Natural killer cell (primary cell): ENCODE measurements around the gene MAPRE3. TPM values are rescaled to one million over a fixed set of nuclear protein-coding genes. Genes with fewer than 3 reads are reported as not detected.
"Not testable (repeated sequence)": the region's sequence is repeated elsewhere in the genome, so short reads cannot be mapped to it uniquely, and the experiment has no call there.

Experiments
- ATAC-seq, 3 donors: fragments of 150-1000 bp in 2 of 3; fragments of 200-7000 bp in 1 of 3; cut with Tn5 transposase; 1 replicate in 1 of 3; 2 replicates in 2 of 3; pipeline ENCODE4 v1.10.0; 2021; ENCODE audit warnings: mild to moderate bottlenecking in 2 of 3, moderate library complexity in 2 of 3
- DNase-seq, 2 donors: peaks; one replicate each; pipeline versions ENCODE4 v3.0.0 to v3.0.0-alpha.2; 2013 to 2021; ENCODE audit warnings: mixed read lengths in 1 of 2
- H3K27ac ChIP-seq: one replicate; pipeline ENCODE4 v1.5.1; 2013; ENCODE audit warnings: mild to moderate bottlenecking, low read length
- H3K27me3 ChIP-seq: one replicate; pipeline ENCODE4 v1.6.1; 2013; ENCODE audit warnings: low read length; ENCODE audit not compliant: control insufficient read depth, insufficient read depth
- H3K36me3 ChIP-seq: one replicate; pipeline ENCODE4 v1.6.1; 2013; ENCODE audit warnings: low read length; ENCODE audit not compliant: control insufficient read depth, insufficient read depth
- H3K4me1 ChIP-seq: one replicate; pipeline ENCODE4 v1.6.1; 2013; ENCODE audit warnings: low read length; ENCODE audit not compliant: control insufficient read depth, insufficient read depth
- H3K4me3 ChIP-seq: one replicate; pipeline ENCODE4 v1.5.1; 2013; ENCODE audit warnings: low read length
- H3K9me3 ChIP-seq: one replicate; pipeline ENCODE4 v1.6.1; 2013; ENCODE audit warnings: low read length; ENCODE audit not compliant: control insufficient read depth, insufficient read depth
- H3K27ac Mint-ChIP-seq, 2 donors: one replicate each; pipeline ENCODE4 v1.8.0; 2022; ENCODE audit warnings: mild to moderate bottlenecking in 2 of 2, mixed read lengths in 2 of 2, moderate library complexity in 1 of 2
- H3K27me3 Mint-ChIP-seq, 2 donors: one replicate each; pipeline ENCODE4 v1.8.0; 2022; ENCODE audit warnings: low read depth in 2 of 2, mixed read lengths in 2 of 2
- H3K36me3 Mint-ChIP-seq: one replicate; pipeline ENCODE4 v1.8.0; 2022; ENCODE audit warnings: mixed read lengths
- H3K4me1 Mint-ChIP-seq, 2 donors: one replicate each; pipeline ENCODE4 v1.8.0; 2022; ENCODE audit warnings: mixed read lengths in 2 of 2
- H3K4me3 Mint-ChIP-seq: one replicate; pipeline ENCODE4 v1.8.0; 2022; ENCODE audit warnings: mild to moderate bottlenecking, moderate library complexity, mixed read lengths
- H3K9me3 Mint-ChIP-seq, 2 donors: one replicate each; pipeline ENCODE4 v1.8.0; 2022; ENCODE audit warnings: mixed read lengths in 2 of 2
- CTCF ChIP-seq: fragments of 200-600 bp; IDR thresholded peaks from one replicate; pipeline ENCODE4 v1.8.0; 2022; ENCODE audit warnings: antibody characterized with exemption
- WGBS: methylation state at CpG from one replicate; pipeline ENCODE4 v1.1.7; 2013; ENCODE audit warnings: missing lambda C conversion rate; ENCODE audit not compliant: insufficient coverage; 5-methylcytosine and 5-hydroxymethylcytosine counted together
- intact Hi-C: fragments of 100-400 bp; cut with micrococcal nuclease; formaldehyde crosslinking; loops from one replicate; pipeline ENCODE4 v1.14.2; 2022
- total RNA-seq, 4 donors: library from RNA; stranded (reverse); fragments of 120-200 nt in 1 of 4; gene quantifications; one replicate each; pipeline versions ENCODE4 v1.2.3 to v1.2.4, GENCODE V29; 2013 to 2022

MAPRE3 gene
- total RNA-seq, 3 donors from 2014 or later (not counting 1 experiment from before 2014, with no cell fraction given), result 3.9 to 5.0 (median 4.2) TPM

GRCh38 chr2:27074738-27075565 lies 104.5 kb downstream of the MAPRE3 start:
- H3K9me3 ChIP-seq, result no peaks in the 10 kb centered on the region
- Mint-ChIP-seq H3K36me3 (no peaks in the 10 kb centered on the region), H3K27me3 (no peaks in the 10 kb centered on the region), H3K27ac (peak overlapping the region; percentile 79 to 86), H3K4me3 (peak overlapping the region; percentile 60), H3K4me1 (peaks cover 37 to 57% of the 10 kb centered on the region in 2 donors), H3K9me3 (no peaks in the 10 kb centered on the region)
- peaks cover 43% of the 10 kb centered on the region for H3K4me1 ChIP-seq
- H3K27me3 ChIP-seq, result no peaks in the 10 kb centered on the region
- WGBS, result 23% methylated on average over 4 of the region's 4 CpGs
- intact Hi-C loops, result no loop called here
- TF ChIP-seq CTCF, result no peak
- H3K4me3 ChIP-seq, result no peak overlapping the region
- peaks cover 2% of the 10 kb centered on the region for H3K36me3 ChIP-seq
- ATAC-seq (peak in 1 of 3 donors; percentile 10), DNase-seq (peak; percentile 48 to 83)
- peak overlapping the region; percentile 47 for H3K27ac ChIP-seq

DNA sequence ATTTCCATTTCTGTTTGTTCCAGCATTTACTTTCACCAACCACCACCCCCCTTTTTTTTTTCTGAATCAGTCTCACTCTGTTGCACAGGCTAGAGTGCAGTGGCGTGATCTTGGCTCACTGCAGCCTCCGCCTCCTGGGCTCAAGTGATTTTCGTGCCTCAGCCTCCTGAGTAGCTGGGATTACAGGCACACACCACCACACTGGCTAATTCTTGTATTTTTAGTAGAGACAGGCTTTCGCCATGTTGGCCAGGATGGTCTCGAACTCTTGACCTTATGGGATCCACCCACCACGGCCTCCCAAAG lies 105.1 kb downstream of the MAPRE3 start:
- H3K27ac Mint-ChIP-seq, result peak overlapping the region; percentile 79 to 86
- DNase-seq, H3K4me3 ChIP-seq, H3K9me3 ChIP-seq, H3K9me3 Mint-ChIP-seq, H3K36me3 Mint-ChIP-seq, H3K27me3 Mint-ChIP-seq, intact Hi-C loops, H3K36me3 ChIP-seq, H3K27me3 ChIP-seq: not testable (repeated sequence)
- peak overlapping the region; percentile 60 for H3K4me3 Mint-ChIP-seq
- peak in 1 of 3 donors; percentile 4 for ATAC-seq
- H3K4me1 ChIP-seq, result peaks cover 39% of the 10 kb centered on the region
- peak overlapping the region; percentile 47 for H3K27ac ChIP-seq
- peaks cover 33 to 57% of the 10 kb centered on the region in 2 donors for H3K4me1 Mint-ChIP-seq
- 49% methylated on average over 6 of the region's 6 CpGs for WGBS

DNA sequence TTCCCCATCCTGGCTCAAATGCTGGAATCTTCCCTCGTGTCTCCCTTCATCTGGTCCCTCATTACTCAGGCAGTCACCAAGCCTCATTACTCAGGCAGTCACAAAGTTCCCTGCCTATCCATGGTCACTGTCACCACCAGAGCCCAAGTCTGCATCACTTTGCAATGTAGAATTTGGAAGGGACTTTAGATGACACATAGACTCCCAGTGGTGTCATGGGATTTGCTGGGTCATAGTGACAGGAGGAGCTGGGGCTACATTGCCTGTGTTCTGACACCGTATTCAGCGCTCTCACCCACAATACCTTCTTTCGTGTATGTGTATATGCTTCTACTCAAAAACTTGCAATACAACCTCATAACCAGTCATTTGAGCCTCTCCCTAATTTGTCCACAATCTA lies 105.9 kb downstream of the MAPRE3 start:
- intact Hi-C loops, result no loop called here
- 91% methylated on average over 4 of the region's 4 CpGs for WGBS
- no peak for TF ChIP-seq CTCF
- DNase-seq (no peak), ATAC-seq (no peak)
- H3K27ac ChIP-seq, result no peak overlapping the region
- H3K27me3 ChIP-seq, result no peaks in the 10 kb centered on the region
- no peaks in the 10 kb centered on the region for H3K36me3 Mint-ChIP-seq
- no peaks in the 10 kb centered on the region for H3K27me3 Mint-ChIP-seq
- no peaks in the 10 kb centered on the region for H3K36me3 ChIP-seq
- peaks cover 33 to 59% of the 10 kb centered on the region in 2 donors for H3K4me1 Mint-ChIP-seq
- no peaks in the 10 kb centered on the region for H3K9me3 ChIP-seq
- H3K27ac Mint-ChIP-seq, result peak overlapping the region; percentile 3 to 86
- H3K4me3 ChIP-seq, result no peak overlapping the region
- no peak overlapping the region for H3K4me3 Mint-ChIP-seq
- peaks cover 40% of the 10 kb centered on the region for H3K4me1 ChIP-seq
- H3K9me3 Mint-ChIP-seq, result no peaks in the 10 kb centered on the region

Other genes with a start within 250 kb of the MAPRE3 start
- 10 to 100 TPM; 30.0 to 35.6 (median 30.4) TPM for gene SLC35F6, start 206.4 kb upstream of the MAPRE3 start, total RNA-seq
- gene CENPA, start 184.6 kb upstream of the MAPRE3 start, total RNA-seq, result under 1 TPM; 0.38 to 0.52 (median 0.50) TPM
- gene DPYSL5, start 122.5 kb upstream of the MAPRE3 start, total RNA-seq, result not detected
- gene TMEM214, start 62.3 kb downstream of the MAPRE3 start, total RNA-seq, result 10 to 100 TPM; 64.9 to 81.1 (median 79.2) TPM
- gene AGBL5, start 81.0 kb downstream of the MAPRE3 start, total RNA-seq, result 10 to 100 TPM in 2 of 3 donors, 1 to 10 TPM in 1; 10.0 to 12.0 (median 10.8) TPM
- 100 to 1,000 TPM; 178 to 207 (median 192) TPM for gene OST4, start 101.0 kb downstream of the MAPRE3 start, total RNA-seq
- under 1 TPM; 0.31 to 0.78 (median 0.41) TPM for gene EMILIN1, start 108.0 kb downstream of the MAPRE3 start, total RNA-seq
- gene KHK, start 116.1 kb downstream of the MAPRE3 start, total RNA-seq, result 1 to 10 TPM; 3.7 to 4.0 (median 3.8) TPM
- not detected for gene CGREF1, start 148.5 kb downstream of the MAPRE3 start, total RNA-seq
- 1 to 10 TPM in 2 of 3 donors, under 1 TPM in 1; 0.88 to 2.4 (median 1.2) TPM for gene ABHD1, start 153.2 kb downstream of the MAPRE3 start, total RNA-seq
- 10 to 100 TPM; 24.6 to 41.5 (median 31.2) TPM for gene PREB, start 164.0 kb downstream of the MAPRE3 start, total RNA-seq
- not detected for gene PRR30, start 168.8 kb downstream of the MAPRE3 start, total RNA-seq
- not detected for gene TCF23, start 178.4 kb downstream of the MAPRE3 start, total RNA-seq
- gene ATRAID, start 241.4 kb downstream of the MAPRE3 start, total RNA-seq, result 10 to 100 TPM; 65.5 to 76.6 (median 76.5) TPM
- gene SLC5A6, start 241.6 kb downstream of the MAPRE3 start, total RNA-seq, result 100 to 1,000 TPM in 1 of 3 donors, 10 to 100 TPM in 2; 86.2 to 102 (median 93.7) TPM
- 10 to 100 TPM; 21.8 to 26.6 (median 24.0) TPM for gene CAD, start 246.7 kb downstream of the MAPRE3 start, total RNA-seq